ENCODE measurements around the gene PSMG3. TPM values are rescaled to one million over a fixed set of nuclear protein-coding genes. Genes with fewer than 3 reads are reported as not detected.
"Not testable (repeated sequence)": the region's sequence is repeated elsewhere in the genome, so short reads cannot be mapped to it uniquely, and the experiment has no call there.

The PSMG3 gene
- total and polyA plus RNA-seq, 7 experiments from 2014 or later: 12.1 to 57.9 (median 23.4) TPM

GRCh38 chr7:1583241-1583930 lies 13.6 kb upstream of the PSMG3 start:
- H3K4me1 ChIP-seq (ENCODE audit: control insufficient read depth in 2 of 2, insufficient read depth in 2 of 2, low read length in 2 of 2); H3K27ac Mint-ChIP-seq; H3K9me3 ChIP-seq (ENCODE audit: control insufficient read depth in 2 of 3, low read length in 3 of 3); H3K9me3 Mint-ChIP-seq; H3K36me3 ChIP-seq (ENCODE audit: control insufficient read depth in 2 of 3, insufficient read depth in 3 of 3, low read length in 3 of 3); ATAC-seq; H3K36me3 Mint-ChIP-seq; DNase-seq; H3K4me3 Mint-ChIP-seq; intact Hi-C loops (cut with micrococcal nuclease); H3K4me3 ChIP-seq (ENCODE audit: low read length); H3K27me3 ChIP-seq (ENCODE audit: control insufficient read depth in 2 of 2, insufficient read depth in 2 of 2, low read length in 2 of 2); H3K27me3 Mint-ChIP-seq; POLR2A ChIA-PET; H3K27ac ChIP-seq (ENCODE audit: low read depth, low read length): not testable (repeated sequence)
- peaks cover 6 to 18% (median 13%) of the 10 kb centered on the region in 7 donors for H3K4me1 Mint-ChIP-seq
- CTCF ChIA-PET: interaction anchor here (0.7 kb wide), 1 partner anchor 134 kb away, joined by 3 read pairs; no protein-coding TSS in a partner anchor

- intact Hi-C loops (cut with micrococcal nuclease): no loop called here
- Histone ChIP-seq H3K36me3 (ENCODE audit: control insufficient read depth in 2 of 3, insufficient read depth in 3 of 3, low read length in 3 of 3) (no peaks in the 10 kb centered on the region), H3K9me3 (ENCODE audit: control insufficient read depth in 2 of 3, low read length in 3 of 3) (no peaks in the 10 kb centered on the region), H3K27ac (ENCODE audit: low read depth, low read length) (no peak overlapping the region), H3K4me3 (ENCODE audit: low read length) (no peak overlapping the region), H3K4me1 (ENCODE audit: control insufficient read depth in 2 of 2, insufficient read depth in 2 of 2, low read length in 2 of 2) (peaks cover 0 to 6% of the 10 kb centered on the region in 2 donors), H3K27me3 (ENCODE audit: control insufficient read depth in 2 of 2, insufficient read depth in 2 of 2, low read length in 2 of 2) (no peaks in the 10 kb centered on the region)
- Mint-ChIP-seq H3K9me3 (peaks cover 0 to 3% (median 0%) of the 10 kb centered on the region in 11 donors), H3K4me1 (peaks cover 6 to 18% (median 13%) of the 10 kb centered on the region in 7 donors), H3K27me3 (no peaks in the 10 kb centered on the region), H3K36me3 (peaks cover 0 to 4% (median 0%) of the 10 kb centered on the region in 5 donors), H3K4me3 (no peak overlapping the region), H3K27ac (peak overlapping the region in 3 of 9 donors; percentile 2 to 68 (median 49))
- DNase-seq (no peak), ATAC-seq (no peak)
- ChIA-PET CTCF (interaction anchor here (1.0 kb wide), 1 partner anchor 767 kb away, joined by 3 read pairs; no protein-coding TSS in a partner anchor), POLR2A (interaction anchor here (1.0 kb wide), 1 partner anchor 8 kb away, joined by 3 read pairs; no protein-coding TSS in a partner anchor)
Measured at GRCh38 chr7:1580422-1581030, 10.7 kb upstream of the PSMG3 start.

GRCh38 chr7:1579481-1580421 lies 9.9 kb upstream of the PSMG3 start:
- ChIA-PET POLR2A (interaction anchor here (0.8 kb wide), 1 partner anchor 9 kb away, joined by 4 read pairs; no protein-coding TSS in a partner anchor), CTCF (interaction anchor here (0.6 to 1.2 kb wide), 5 partner anchors 9 to 889 kb away, joined by 3 to 5 read pairs (median 3); partner anchors contain the start of gene PSMG3)
- Histone ChIP-seq H3K4me1 (ENCODE audit: control insufficient read depth in 2 of 2, insufficient read depth in 2 of 2, low read length in 2 of 2) (peaks cover 0 to 6% of the 10 kb centered on the region in 2 donors), H3K4me3 (ENCODE audit: low read length) (no peak overlapping the region), H3K27ac (ENCODE audit: low read depth, low read length) (no peak overlapping the region), H3K36me3 (ENCODE audit: control insufficient read depth in 2 of 3, insufficient read depth in 3 of 3, low read length in 3 of 3) (no peaks in the 10 kb centered on the region), H3K27me3 (ENCODE audit: control insufficient read depth in 2 of 2, insufficient read depth in 2 of 2, low read length in 2 of 2) (no peaks in the 10 kb centered on the region), H3K9me3 (ENCODE audit: control insufficient read depth in 2 of 3, low read length in 3 of 3) (no peaks in the 10 kb centered on the region)
- DNase-seq (peak; percentile 40 to 74 (median 60)), ATAC-seq (peak; percentile 96)
- Mint-ChIP-seq H3K27ac (peak overlapping the region in 7 of 9 donors; percentile 2 to 78 (median 45)), H3K4me3 (peak overlapping the region in 2 of 10 donors; percentile 37 to 49), H3K4me1 (peaks cover 6 to 18% (median 13%) of the 10 kb centered on the region in 7 donors), H3K36me3 (peaks cover 0 to 4% (median 0%) of the 10 kb centered on the region in 5 donors), H3K27me3 (no peaks in the 10 kb centered on the region), H3K9me3 (peaks cover 0 to 3% (median 0%) of the 10 kb centered on the region in 11 donors)
- intact Hi-C loops (cut with micrococcal nuclease): loop anchor here (1.0 to 10.0 kb wide), 7 partner anchors 345 to 786 kb away; partner anchors contain the start of gene MAD1L1 (in 2 of the 2)

- Histone ChIP-seq H3K27me3 (ENCODE audit: control insufficient read depth in 2 of 2, insufficient read depth in 2 of 2, low read length in 2 of 2) (no peaks in the 10 kb centered on the region), H3K36me3 (ENCODE audit: control insufficient read depth in 2 of 3, insufficient read depth in 3 of 3, low read length in 3 of 3) (no peaks in the 10 kb centered on the region), H3K9me3 (ENCODE audit: control insufficient read depth in 2 of 3, low read length in 3 of 3) (no peaks in the 10 kb centered on the region), H3K4me1 (ENCODE audit: control insufficient read depth in 2 of 2, insufficient read depth in 2 of 2, low read length in 2 of 2) (peaks cover 0 to 6% of the 10 kb centered on the region in 2 donors), H3K4me3 (ENCODE audit: low read length) (no peak overlapping the region), H3K27ac (ENCODE audit: low read depth, low read length) (no peak overlapping the region)
- H3K36me3 Mint-ChIP-seq: peaks cover 0 to 4% (median 0%) of the 10 kb centered on the region in 5 donors
- H3K27ac Mint-ChIP-seq: peak overlapping the region in 2 of 9 donors; percentile 47 to 73
- peaks cover 0 to 3% (median 0%) of the 10 kb centered on the region in 11 donors for H3K9me3 Mint-ChIP-seq
- ATAC-seq: no peak
- POLR2A ChIA-PET: no interaction called here
- DNase-seq: no peak
- intact Hi-C loops (cut with micrococcal nuclease): loop anchor here in 1 of 2 donors (10.0 kb wide), 3 partner anchors 346 to 656 kb away; partner anchors contain the start of gene MAD1L1
- no peak overlapping the region for H3K4me3 Mint-ChIP-seq
- peaks cover 6 to 18% (median 13%) of the 10 kb centered on the region in 7 donors for H3K4me1 Mint-ChIP-seq
- H3K27me3 Mint-ChIP-seq: no peaks in the 10 kb centered on the region
- CTCF ChIA-PET: interaction anchor here (0.7 to 1.2 kb wide), 5 partner anchors 8 to 890 kb away, joined by 3 to 5 read pairs (median 3); partner anchors contain the start of gene PSMG3
Measured at GRCh38 chr7:1578513-1578912, 8.7 kb upstream of the PSMG3 start.

GRCh38 chr7:1576521-1577253 lies 6.9 kb upstream of the PSMG3 start:
- intact Hi-C loops (cut with micrococcal nuclease): loop anchor here in 1 of 2 donors (10.0 kb wide), 3 partner anchors 348 to 658 kb away; partner anchors contain the start of gene MAD1L1
- H3K36me3 Mint-ChIP-seq: peaks cover 0 to 4% (median 0%) of the 10 kb centered on the region in 5 donors
- POLR2A ChIA-PET: no interaction called here

More at GRCh38 chr7:1576521-1577253, 6.9 kb upstream of the PSMG3 start:
- H3K4me1 ChIP-seq (ENCODE audit: control insufficient read depth in 2 of 2, insufficient read depth in 2 of 2, low read length in 2 of 2): peaks cover 0 to 6% of the 10 kb centered on the region in 2 donors
- no peak overlapping the region for H3K4me3 ChIP-seq (ENCODE audit: low read length)
- Mint-ChIP-seq H3K27ac (no peak overlapping the region), H3K4me1 (peaks cover 16 to 33% (median 20%) of the 10 kb centered on the region in 7 donors), H3K9me3 (peaks cover 0 to 3% (median 0%) of the 10 kb centered on the region in 11 donors), H3K27me3 (no peaks in the 10 kb centered on the region), H3K4me3 (no peak overlapping the region)
- CTCF ChIA-PET: interaction anchor here (0.5 to 1.6 kb wide), 3 partner anchors 17 to 771 kb away, joined by 3 to 4 read pairs (median 3); partner anchors contain the start of gene TMEM184A
- ATAC-seq (no peak), DNase-seq (no peak)
- H3K27me3 ChIP-seq (ENCODE audit: control insufficient read depth in 2 of 2, insufficient read depth in 2 of 2, low read length in 2 of 2): no peaks in the 10 kb centered on the region
- no peak overlapping the region for H3K27ac ChIP-seq (ENCODE audit: low read depth, low read length)
- no peaks in the 10 kb centered on the region for H3K36me3 ChIP-seq (ENCODE audit: control insufficient read depth in 2 of 3, insufficient read depth in 3 of 3, low read length in 3 of 3)
- H3K9me3 ChIP-seq (ENCODE audit: control insufficient read depth in 2 of 3, low read length in 3 of 3): no peaks in the 10 kb centered on the region
